ENCODE measurements around the gene GSG1.
"Not testable (repeated sequence)": the region's sequence is repeated elsewhere in the genome, so short reads cannot be mapped to it uniquely, and the experiment has no call there.

GSG1 gene

GRCh38 chr12:13090054-13090453, 13.4 kb downstream of the GSG1 start:
- DNase-seq = no peak

GRCh38 chr12:13088496-13088895, 15.0 kb downstream of the GSG1 start:
- DNase-seq = no peak

GRCh38 chr12:13087766-13088165, 15.7 kb downstream of the GSG1 start:
- no peak for DNase-seq

GRCh38 chr12:13085968-13086686, 17.3 kb downstream of the GSG1 start:
- no peak for DNase-seq

- no peak for DNase-seq
Observed at GRCh38 chr12:13084898-13085640, 18.4 kb downstream of the GSG1 start.

GRCh38 chr12:13083638-13084037, 19.8 kb downstream of the GSG1 start:
- DNase-seq = not testable (repeated sequence)

- DNase-seq = no peak
Observed at GRCh38 chr12:13082861-13083260, 20.6 kb downstream of the GSG1 start.

GRCh38 chr12:13080266-13080665, 23.2 kb downstream of the GSG1 start:
- DNase-seq = no peak

- DNase-seq = no peak
Observed at GRCh38 chr12:13079440-13079906, 24.0 kb downstream of the GSG1 start.

GRCh38 chr12:13075786-13076570, 27.5 kb downstream of the GSG1 start:
- no peak for DNase-seq

- DNase-seq = no peak
Observed at GRCh38 chr12:13075118-13075480, 28.4 kb downstream of the GSG1 start.

- DNase-seq = no peak
Observed at GRCh38 chr12:13074396-13075117, 28.9 kb downstream of the GSG1 start.

- DNase-seq = no peak
Observed at GRCh38 chr12:13073173-13073572, 30.3 kb downstream of the GSG1 start.

GRCh38 chr12:13071305-13072280, 31.9 kb downstream of the GSG1 start:
- no peak for DNase-seq

GRCh38 chr12:13069380-13069779, 34.1 kb downstream of the GSG1 start:
- no peak for DNase-seq

GRCh38 chr12:13067322-13067721, 36.1 kb downstream of the GSG1 start:
- no peak for DNase-seq

GRCh38 chr12:13066459-13066858, 37.0 kb downstream of the GSG1 start:
- DNase-seq = no peak

- no peak for DNase-seq
Observed at GRCh38 chr12:13066014-13066413, 37.5 kb downstream of the GSG1 start.

GRCh38 chr12:13062669-13063068, 40.8 kb downstream of the GSG1 start:
- DNase-seq = no peak

GRCh38 chr12:13061377-13061776, 42.1 kb downstream of the GSG1 start:
- DNase-seq = no peak

- DNase-seq = no peak
Observed at GRCh38 chr12:13060581-13060980, 42.9 kb downstream of the GSG1 start.

- DNase-seq = not testable (repeated sequence)
Observed at GRCh38 chr12:13053617-13054016, 49.9 kb downstream of the GSG1 start.

Measured in T1000 (cell line).